Ascending aorta (tissue), 2 donors: Measurements from ENCODE around the gene VPS26A. TPM values are rescaled to one million over a fixed set of nuclear protein-coding genes. Genes with fewer than 3 reads are reported as not detected.
A peak's percentile ranks its signal among the peaks of the same experiment; 100 is the strongest.

Experiments used
- DNase-seq, 2 donors: peaks; one replicate each; pipeline ENCODE4 v3.0.0-alpha.2; 2019; ENCODE audit warnings: low spot score in 2 of 2
- H3K27ac ChIP-seq, 2 donors: fragments of 200-600 bp; sonication (generic); one replicate each; pipeline ENCODE4 v1.5.1; 2016 to 2017; ENCODE audit warnings: mild to moderate bottlenecking in 1 of 2
- H3K27me3 ChIP-seq: fragments of 200-600 bp; sonication (generic); one replicate; pipeline ENCODE4 v1.5.1; 2017
- H3K36me3 ChIP-seq, 2 donors: fragments of 200-600 bp; sonication (generic); one replicate each; pipeline ENCODE4 v1.5.1; 2016
- H3K4me1 ChIP-seq, 2 donors: fragments of 200-600 bp; sonication (generic); one replicate each; pipeline ENCODE4 v1.5.1; 2016 to 2017; ENCODE audit warnings: mild to moderate bottlenecking in 1 of 2
- H3K4me3 ChIP-seq, 2 donors: fragments of 200-600 bp; sonication (generic); one replicate each; pipeline ENCODE4 v1.5.1; 2016 to 2017; ENCODE audit warnings: mild to moderate bottlenecking in 1 of 2
- H3K9me3 ChIP-seq, 2 donors: fragments of 200-600 bp; sonication (generic); one replicate each; pipeline ENCODE4 v1.5.1; 2016
- CTCF ChIP-seq, 3 experiments: fragments of 200-600 bp in 2 of 3; fragments of 450-650 bp in 1 of 3; sonication (generic) in 2 of 3; IDR thresholded peaks; one replicate each; pipeline ENCODE4 v1.5.1; 2016 to 2019; ENCODE audit warnings: antibody characterized with exemption in 3 of 3, mild to moderate bottlenecking in 1 of 3, moderate library complexity in 1 of 3
- intact Hi-C: fragments of 100-400 bp; cut with DNase I; formaldehyde crosslinking; loops from one replicate; pipeline ENCODE4 v1.15.1; 2023
- total RNA-seq: library from RNA; depleted of rRNA; stranded (reverse); fragments of >200 nt; gene quantifications from one replicate; pipeline ENCODE4 v1.1.0, GENCODE V29; 2016

The VPS26A gene
- total RNA-seq, 1 donor from 2014 or later: 26.0 TPM

- Histone ChIP-seq H3K4me3 (peak overlapping the region in 1 of 2 donors; percentile 65), H3K9me3 (no peaks in the 10 kb centered on the region), H3K4me1 (peaks cover 5 to 7% of the 10 kb centered on the region in 2 donors), H3K27ac (peak overlapping the region; percentile 25 to 82), H3K36me3 (no peaks in the 10 kb centered on the region), H3K27me3 (no peaks in the 10 kb centered on the region)
- no peak for TF ChIP-seq CTCF (IDR thresholded peaks at IDR 0.05)
- intact Hi-C loops: no loop called here
- no peak for DNase-seq
Observed at GRCh38 chr10:69086001-69086509, 37.9 kb upstream of the VPS26A start.

- intact Hi-C loops: loop anchor here (1.0 to 2.0 kb wide), 2 partner anchors 27 to 35 kb away; no protein-coding TSS in a partner anchor
- peak; percentile 71 to 95 for DNase-seq
- no peaks in the 10 kb centered on the region for H3K9me3 ChIP-seq
- no peaks in the 10 kb centered on the region for H3K36me3 ChIP-seq
- H3K4me3 ChIP-seq: peak within 1 kb of the TSS; percentile 46 to 65
- peaks cover 7% of the 10 kb centered on the region in 2 donors for H3K4me1 ChIP-seq
- TF ChIP-seq CTCF (IDR thresholded peaks at IDR 0.05): no peak
- no peaks in the 10 kb centered on the region for H3K27me3 ChIP-seq
- H3K27ac ChIP-seq: peak within 1 kb of the TSS; percentile 82 to 83
Observed at GRCh38 chr10:69087590-69088470, 36.1 kb upstream of the VPS26A start, which contains the start of gene SRGN. Gene SRGN, plus strand, starts transcription at chr10:69088103. Its CDS starts 55 bp downstream, at chr10:69088158.

GRCh38 chr10:69088471-69088769, 35.6 kb upstream of the VPS26A start:
- Histone ChIP-seq H3K4me3 (peak overlapping the region; percentile 46 to 65), H3K27me3 (no peaks in the 10 kb centered on the region), H3K36me3 (no peaks in the 10 kb centered on the region), H3K27ac (peak overlapping the region; percentile 82 to 83), H3K4me1 (peaks cover 7% of the 10 kb centered on the region in 2 donors), H3K9me3 (no peaks in the 10 kb centered on the region)
- intact Hi-C loops: loop anchor here (1.0 to 2.0 kb wide), 2 partner anchors 27 to 34 kb away; no protein-coding TSS in a partner anchor
- no peak for TF ChIP-seq CTCF (IDR thresholded peaks at IDR 0.05)
- DNase-seq: no peak

GRCh38 chr10:69088801-69089501, 35.0 kb upstream of the VPS26A start:
- Histone ChIP-seq H3K4me1 (peaks cover 7% of the 10 kb centered on the region in 2 donors), H3K9me3 (no peaks in the 10 kb centered on the region), H3K27me3 (no peaks in the 10 kb centered on the region), H3K4me3 (peak overlapping the region; percentile 46 to 65), H3K27ac (peak overlapping the region; percentile 82 to 83), H3K36me3 (no peaks in the 10 kb centered on the region)
- no peak for TF ChIP-seq CTCF (IDR thresholded peaks at IDR 0.05)
- DNase-seq: no peak
- intact Hi-C loops: loop anchor here (1.0 to 2.0 kb wide), 2 partner anchors 28 to 34 kb away; no protein-coding TSS in a partner anchor
